SK-N-MC (cell line): ENCODE results near the gene DLX6.

Source experiments
- DNase-seq: peaks from one replicate; pipeline ENCODE4 v3.0.0-alpha.2; 2011; ENCODE audit warnings: low read depth, low spot score
- H3K27ac ChIP-seq: fragments of 200-600 bp; sonication (generic); 2 replicates; pipeline ENCODE4 v1.5.1; 2016; ENCODE audit warnings: mixed run types
- H3K36me3 ChIP-seq: fragments of 200-600 bp; sonication (generic); 2 replicates; pipeline ENCODE4 v1.6.1; 2017; ENCODE audit warnings: antibody characterized with exemption, low read length, mixed read lengths; ENCODE audit not compliant: insufficient read depth
- H3K4me3 ChIP-seq: fragments of 200-600 bp; sonication (generic); 2 replicates; pipeline ENCODE4 v1.5.1; 2016
- H3K9ac ChIP-seq: fragments of 200-600 bp; sonication (generic); 2 replicates; pipeline ENCODE4 v1.8.0; 2017; ENCODE audit warnings: mixed run types, mixed read lengths; ENCODE audit not compliant: insufficient read length
- H3K9me3 ChIP-seq: fragments of 200-600 bp; sonication (generic); 2 replicates; pipeline ENCODE4 v1.6.1; 2017; ENCODE audit warnings: low read depth, mild to moderate bottlenecking, antibody characterized with exemption, low read length, moderate library complexity, mixed read lengths
- EZH2 ChIP-seq: fragments of 200-600 bp; sonication (generic); IDR thresholded peaks from one replicate; pipeline ENCODE4 v1.6.1; 2017; ENCODE audit warnings: antibody characterized with exemption
- FOXP2 ChIP-seq: optimal IDR thresholded peaks from 2 replicates; pipeline ENCODE3; 2011; ENCODE audit warnings: mild to moderate bottlenecking, moderate library complexity; ENCODE audit not compliant: insufficient read depth; ENCODE audit errors: extremely low read length, control extremely low read depth
- POLR2AphosphoS5 ChIP-seq: IDR thresholded peaks from 2 replicates; pipeline ENCODE4 v1.6.1; 2012; ENCODE audit warnings: mild to moderate bottlenecking, low read depth, low read length, borderline replicate concordance

The DLX6 gene

GRCh38 chr7:96979551-96980276, 25.6 kb upstream of the DLX6 start:
- no peak for TF ChIP-seq EZH2
- TF ChIP-seq POLR2AphosphoS5 = no peak
- no peak for TF ChIP-seq FOXP2

DNA sequence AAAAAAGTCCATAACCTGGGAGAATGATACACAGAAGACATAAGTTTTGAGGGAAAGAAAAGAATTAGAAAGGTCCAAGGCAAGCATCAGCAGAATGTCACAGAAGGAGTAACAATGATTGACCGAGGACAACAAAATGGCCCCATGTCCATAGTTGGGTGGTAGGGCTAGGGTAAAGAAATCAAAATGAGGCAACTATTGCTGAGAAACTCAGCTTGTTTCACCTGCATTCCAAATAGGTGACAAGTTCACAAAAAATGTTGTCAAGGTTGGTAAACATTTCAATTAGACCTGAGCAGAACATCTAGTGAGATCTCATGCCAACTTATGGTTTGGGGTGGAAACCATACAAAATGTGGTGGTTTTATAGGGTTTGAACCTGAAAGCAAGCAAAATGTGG, 22.8 kb upstream of the DLX6 start:
- no peak for DNase-seq
- TF ChIP-seq FOXP2 = no peak
- TF ChIP-seq EZH2 = no peak
- TF ChIP-seq POLR2AphosphoS5 = no peak

More at GRCh38 chr7:96979551-96980276, 25.6 kb upstream of the DLX6 start:
- Histone ChIP-seq H3K27ac (no peak overlapping the region), H3K9ac (no peak overlapping the region), H3K9me3 (no peaks in the 10 kb centered on the region), H3K4me3 (no peak overlapping the region), H3K36me3 (no peaks in the 10 kb centered on the region)
- DNase-seq = no peak

GRCh38 chr7:96985992-96986391, 19.4 kb upstream of the DLX6 start:
- no peak for DNase-seq
- H3K9ac ChIP-seq = no peak overlapping the region
- H3K9me3 ChIP-seq = no peaks in the 10 kb centered on the region
- H3K4me3 ChIP-seq = no peak overlapping the region
- TF ChIP-seq POLR2AphosphoS5 (no peak), FOXP2 (no peak), EZH2 (no peak)
- no peak overlapping the region for H3K27ac ChIP-seq
- H3K36me3 ChIP-seq = no peaks in the 10 kb centered on the region

More for the DNA sequence above, 22.8 kb upstream of the DLX6 start:
- Histone ChIP-seq H3K36me3 (no peaks in the 10 kb centered on the region), H3K9me3 (no peaks in the 10 kb centered on the region), H3K4me3 (no peak overlapping the region), H3K9ac (no peak overlapping the region), H3K27ac (no peak overlapping the region)

- TF ChIP-seq EZH2 (no peak), POLR2AphosphoS5 (no peak)
- no peak overlapping the region for H3K4me3 ChIP-seq
- no peak for DNase-seq
- no peaks in the 10 kb centered on the region for H3K9me3 ChIP-seq
- no peak overlapping the region for H3K9ac ChIP-seq
- no peak overlapping the region for H3K27ac ChIP-seq
- no peaks in the 10 kb centered on the region for H3K36me3 ChIP-seq
Measured at GRCh38 chr7:96986901-96987300, 18.5 kb upstream of the DLX6 start.

GRCh38 chr7:96987719-96988118, 17.6 kb upstream of the DLX6 start:
- H3K9ac ChIP-seq = no peak overlapping the region
- no peaks in the 10 kb centered on the region for H3K9me3 ChIP-seq

DNA sequence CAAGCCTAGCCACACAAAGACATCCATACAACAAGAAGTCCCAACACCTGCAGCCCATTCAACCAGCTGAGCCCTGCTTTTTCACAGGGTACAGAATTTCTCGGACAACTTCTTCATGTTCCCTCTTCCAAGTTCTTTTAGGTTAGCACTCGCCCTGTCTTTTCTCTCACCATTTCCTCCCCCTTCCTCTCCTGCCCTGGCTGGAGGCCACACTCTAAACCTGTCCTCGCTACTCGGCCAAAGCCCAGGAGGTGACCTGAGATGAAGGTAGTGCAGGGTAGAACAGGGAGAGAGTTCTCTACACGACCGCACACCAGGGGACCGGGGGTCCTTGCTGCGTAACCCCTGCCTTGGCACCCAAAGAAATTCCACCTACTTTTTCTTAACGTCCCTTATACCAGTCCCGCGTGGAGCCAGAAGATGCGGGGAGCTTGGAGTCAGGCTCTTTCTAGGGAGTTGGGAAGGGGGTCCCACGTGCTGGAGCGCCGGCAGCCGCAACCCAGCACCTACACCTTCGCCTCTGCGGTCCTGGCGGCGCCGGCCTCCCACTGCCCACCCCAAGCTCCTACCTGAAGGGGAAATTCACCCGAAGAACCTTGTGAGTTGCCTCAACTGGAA, 16.0 kb upstream of the DLX6 start:
- H3K9ac ChIP-seq = no peak overlapping the region
- TF ChIP-seq FOXP2 (no peak), POLR2AphosphoS5 (no peak), EZH2 (no peak)
- no peak overlapping the region for H3K27ac ChIP-seq
- no peak for DNase-seq
- H3K9me3 ChIP-seq = no peaks in the 10 kb centered on the region
- no peak overlapping the region for H3K4me3 ChIP-seq
- H3K36me3 ChIP-seq = no peaks in the 10 kb centered on the region

More at GRCh38 chr7:96987719-96988118, 17.6 kb upstream of the DLX6 start:
- no peaks in the 10 kb centered on the region for H3K36me3 ChIP-seq
- TF ChIP-seq FOXP2 (no peak), EZH2 (no peak), POLR2AphosphoS5 (no peak)
- no peak for DNase-seq
- no peak overlapping the region for H3K27ac ChIP-seq
- H3K4me3 ChIP-seq = no peak overlapping the region

- H3K4me3 ChIP-seq = no peak overlapping the region
- H3K36me3 ChIP-seq = no peaks in the 10 kb centered on the region
- no peak for DNase-seq
- H3K9me3 ChIP-seq = no peaks in the 10 kb centered on the region
- H3K27ac ChIP-seq = no peak overlapping the region
- no peak overlapping the region for H3K9ac ChIP-seq
- TF ChIP-seq EZH2 (no peak), FOXP2 (no peak), POLR2AphosphoS5 (no peak)
Measured at GRCh38 chr7:96989859-96990317, 15.5 kb upstream of the DLX6 start.

- Histone ChIP-seq H3K9me3 (no peaks in the 10 kb centered on the region), H3K9ac (no peak overlapping the region), H3K4me3 (no peak overlapping the region), H3K36me3 (no peaks in the 10 kb centered on the region), H3K27ac (no peak overlapping the region)
- no peak for TF ChIP-seq FOXP2
- TF ChIP-seq POLR2AphosphoS5 = no peak
- TF ChIP-seq EZH2 = no peak
- no peak for DNase-seq
Measured at GRCh38 chr7:96991546-96992191, 13.7 kb upstream of the DLX6 start.
